IPS-NIHi11 (cell line): ENCODE data around the gene CISH.

Source experiments
- DNase-seq: peaks from one replicate; pipeline ENCODE4 v3.0.0; 2012; ENCODE audit warnings: mixed read lengths, low spot score

Gene CISH

DNA sequence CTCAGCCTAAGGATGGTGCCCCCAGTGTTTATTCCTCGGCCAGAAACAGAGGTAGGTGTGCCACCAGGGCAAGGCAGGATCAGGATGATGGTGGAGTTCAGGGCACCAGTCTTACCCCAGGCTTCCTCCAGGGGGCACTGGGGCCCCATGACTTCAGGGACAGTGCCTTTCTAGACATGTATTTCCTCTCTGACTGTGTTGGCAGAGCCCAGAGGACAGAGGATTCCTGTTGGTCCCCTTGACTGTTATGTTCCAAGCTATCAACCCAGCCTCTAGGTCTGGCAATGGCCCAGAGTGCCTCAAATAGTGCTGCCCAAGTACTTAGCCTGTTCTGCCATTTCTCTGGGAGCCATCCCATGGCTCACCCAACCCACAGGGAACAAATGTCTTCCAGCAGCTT, 39.4 kb downstream of the CISH start:
- DNase-seq = peak; percentile 79

DNA sequence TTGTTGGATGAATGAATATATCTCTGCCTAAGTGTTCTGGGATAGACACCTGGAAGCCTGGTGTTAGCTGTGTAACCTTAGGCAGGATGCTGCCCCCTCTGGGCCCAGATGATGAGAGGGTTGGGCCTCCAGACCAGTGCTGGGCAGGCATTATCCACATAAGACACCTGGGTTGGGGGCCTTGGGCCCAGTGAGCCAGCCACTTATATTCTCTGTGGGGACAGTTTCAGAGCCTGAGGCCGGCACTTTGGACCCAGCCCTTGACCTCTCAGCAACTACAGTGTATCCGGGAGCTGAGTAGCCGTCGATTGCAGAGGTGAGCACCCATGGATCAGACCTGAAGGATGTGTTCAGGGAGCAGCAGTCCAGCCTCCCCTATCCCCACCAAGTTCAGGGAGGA, 40.1 kb downstream of the CISH start:
- DNase-seq = no peak

DNA sequence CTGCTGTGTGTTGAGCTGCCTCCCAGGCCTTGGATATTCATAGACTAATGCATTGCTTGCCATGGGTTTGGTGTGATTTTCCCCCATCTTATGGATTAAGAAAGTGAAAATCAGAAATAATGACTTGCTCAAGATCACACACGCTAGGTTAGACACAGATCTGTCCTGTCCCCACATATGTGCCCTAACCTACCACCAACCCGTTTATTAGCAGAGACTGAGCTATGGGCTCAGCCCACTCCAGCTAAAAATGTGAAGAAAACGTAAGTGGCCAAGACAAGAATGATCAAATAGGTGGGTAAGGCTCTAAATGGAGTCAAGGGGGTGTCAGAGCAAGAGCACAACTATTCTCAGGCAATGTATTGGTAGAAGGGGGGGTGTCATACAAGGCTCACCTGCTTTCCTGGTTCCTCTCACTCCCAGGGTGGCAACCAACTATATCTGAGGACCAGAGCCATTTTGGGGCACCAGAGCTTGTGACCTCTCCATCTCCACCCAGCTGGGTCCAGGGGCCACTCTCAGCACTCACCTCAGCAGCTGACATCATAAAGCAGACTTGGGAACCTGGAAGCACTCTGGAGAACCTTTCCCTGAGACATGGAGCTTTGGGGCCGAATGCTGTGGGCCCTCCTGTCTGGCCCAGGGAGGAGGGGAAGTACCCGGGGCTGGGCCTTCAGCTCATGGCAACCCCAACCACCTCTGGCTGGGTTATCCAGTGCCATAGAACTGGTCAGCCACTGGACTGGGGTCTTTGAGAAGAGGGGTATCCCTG, 40.9 kb downstream of the CISH start:
- DNase-seq = no peak

DNA sequence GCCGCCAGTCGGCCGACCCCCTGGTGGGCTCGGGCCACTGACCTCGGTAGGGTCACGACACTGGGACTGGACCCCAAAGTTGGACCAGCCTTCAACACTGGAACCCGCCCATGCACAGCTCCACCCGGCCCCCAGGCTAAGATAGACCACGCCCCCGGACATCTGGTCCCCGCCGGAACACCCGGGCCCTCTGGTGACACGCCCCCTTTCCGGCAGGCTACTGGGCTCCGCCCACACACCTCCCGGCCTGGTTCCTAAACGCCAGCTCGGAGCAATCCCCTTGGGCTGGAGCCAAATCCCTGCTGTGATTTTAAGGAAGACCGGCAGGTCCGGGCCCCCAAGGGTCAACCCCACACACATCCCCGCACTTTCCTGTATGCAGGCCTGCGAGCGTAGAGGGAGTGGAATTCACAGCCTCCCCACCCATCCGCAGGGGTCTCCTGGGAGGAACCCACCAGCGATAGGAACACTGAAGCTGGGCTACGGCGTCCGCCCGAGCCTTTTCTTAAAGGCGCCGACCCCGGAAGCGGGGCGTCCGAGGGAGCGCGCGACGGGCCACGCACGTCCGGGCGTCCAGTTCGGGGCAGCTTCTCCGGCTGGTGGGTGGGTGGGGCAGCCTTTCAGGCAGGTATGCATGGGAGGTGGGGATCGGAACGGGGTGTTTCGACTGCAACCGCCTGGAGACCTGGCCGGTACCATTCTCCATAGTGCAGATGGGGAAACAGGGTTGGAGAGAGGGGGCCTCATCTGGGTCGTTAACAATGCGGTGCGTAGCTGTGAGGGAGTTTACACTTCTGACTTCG, 42.4 kb downstream of the CISH start, which contains the start of gene HEMK1:
TSS of gene HEMK1 (plus strand) at position 576 of the 803 bp plus-strand sequence. CDS start 1,583 bp downstream, outside the sequence.
- peak; percentile 100 for DNase-seq

DNA sequence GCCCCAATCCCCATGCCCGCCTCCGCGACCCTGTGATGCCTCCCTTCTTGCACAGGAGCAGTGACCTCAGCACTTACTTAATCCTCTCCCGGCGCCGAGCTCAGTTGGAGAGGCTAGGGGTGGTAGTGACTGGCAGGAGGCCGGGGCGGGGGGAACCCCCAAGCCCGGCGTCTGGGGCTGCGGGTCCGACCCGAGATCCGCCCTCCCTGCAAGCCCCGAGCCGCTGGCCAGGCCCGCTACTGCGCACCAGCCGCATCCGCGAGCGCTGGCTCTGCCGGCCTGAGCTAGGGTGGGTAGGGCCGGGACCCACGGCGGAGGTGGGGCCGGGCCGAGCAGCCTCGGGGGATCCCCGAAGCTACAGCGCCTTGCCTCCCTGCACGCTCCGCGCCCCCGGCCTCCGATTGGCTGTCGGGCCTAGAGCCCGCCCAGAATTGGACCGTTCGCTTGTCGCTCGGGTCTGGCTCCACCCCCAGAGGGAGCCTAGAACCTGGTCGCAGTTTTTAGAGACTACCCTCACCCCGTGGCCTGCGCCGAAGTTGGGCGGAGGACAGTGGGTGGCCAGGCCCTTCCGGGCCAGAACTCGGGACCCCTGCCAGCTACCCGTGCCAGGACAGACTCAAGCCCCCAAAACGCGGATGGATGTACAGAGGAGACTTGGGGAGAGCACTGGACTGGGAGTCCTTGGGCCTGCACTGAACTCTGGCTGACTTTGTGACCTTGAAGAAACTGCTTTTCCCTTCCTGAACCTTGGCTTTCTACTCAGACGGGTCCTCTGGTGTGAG, 44.0 kb downstream of the CISH start, which contains the start of gene C3orf18:
TSS of gene C3orf18 (minus strand) at position 362 of the 782 bp plus-strand sequence. CDS start 2,048 bp downstream, outside the sequence.
- peak; percentile 98 for DNase-seq

DNA sequence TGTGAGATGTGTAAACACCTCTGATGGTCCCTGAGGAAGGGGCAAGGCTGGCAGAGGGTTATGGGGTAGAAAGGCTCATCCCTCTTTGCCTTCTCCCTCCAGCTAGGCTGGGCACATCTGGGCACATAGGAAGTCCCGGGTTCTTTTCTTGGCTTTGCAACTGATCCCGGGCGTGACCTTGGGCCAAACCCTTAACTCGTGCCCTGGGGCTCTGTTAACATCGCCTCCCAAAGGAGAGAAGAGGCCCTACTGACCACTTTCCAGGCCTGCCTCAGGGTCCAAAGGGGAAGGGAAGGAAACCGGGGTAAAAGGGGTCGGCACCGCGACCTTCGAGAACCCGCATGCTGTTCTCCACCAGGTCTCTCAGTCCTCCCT, 44.6 kb downstream of the CISH start:
- no peak for DNase-seq

DNA sequence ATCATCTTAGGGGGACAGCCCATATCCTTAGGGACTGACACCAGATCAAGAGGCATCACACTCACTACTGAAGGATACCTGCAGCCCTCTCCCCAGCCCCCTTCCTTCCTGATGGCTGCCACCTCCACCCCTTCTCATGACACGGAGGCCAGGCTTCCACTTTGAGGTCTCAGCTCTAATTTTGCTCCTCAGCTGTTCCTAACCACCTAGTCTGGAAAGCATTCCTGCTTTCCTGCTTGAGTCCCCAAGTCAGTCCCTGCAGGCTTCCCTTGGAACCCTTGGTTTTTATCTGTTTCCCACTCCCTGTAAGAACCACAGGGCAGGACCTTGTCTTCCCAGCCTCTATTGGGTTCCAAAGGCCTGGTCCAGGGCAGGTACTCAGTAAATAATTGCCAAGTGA, 47.3 kb downstream of the CISH start:
- no peak for DNase-seq

DNA sequence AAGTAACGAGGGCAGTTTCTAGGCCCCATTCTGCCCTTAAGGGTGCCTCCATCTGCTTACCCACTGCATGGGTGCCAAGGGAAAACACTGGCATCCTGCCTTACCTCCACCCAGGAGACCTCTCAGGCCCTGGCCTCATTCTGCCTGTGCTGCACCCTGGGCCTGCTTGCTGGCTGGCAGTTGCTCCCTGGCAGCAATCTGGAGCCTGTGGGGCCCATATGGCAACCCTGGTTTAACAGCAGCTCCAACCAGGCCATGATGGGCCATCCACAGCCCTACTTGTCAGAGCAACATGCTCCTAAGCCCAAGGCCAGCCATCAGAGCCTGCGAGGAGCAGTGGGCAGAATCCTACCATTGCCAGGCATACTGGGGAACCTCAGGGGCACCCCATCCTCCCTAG, 47.7 kb downstream of the CISH start:
- no peak for DNase-seq

DNA sequence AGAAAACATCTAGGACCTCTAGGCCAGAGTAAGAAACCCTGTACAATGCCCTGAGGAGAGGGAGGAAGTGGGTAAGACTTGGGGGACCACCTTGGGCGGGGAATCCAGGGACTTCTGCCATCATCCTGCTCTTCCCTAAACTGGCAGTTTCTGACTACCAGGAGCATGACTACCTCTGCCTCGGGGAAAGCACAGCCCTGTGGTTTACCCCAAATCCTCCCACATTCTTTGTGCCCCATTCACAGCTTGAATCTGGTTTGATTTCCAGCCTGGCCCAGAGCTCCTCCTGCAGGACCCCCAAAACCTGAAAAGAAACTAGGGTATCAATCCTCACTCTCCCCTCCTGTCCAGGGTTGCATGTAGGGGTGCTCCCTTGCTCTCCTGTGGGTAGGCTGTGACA, 48.7 kb downstream of the CISH start:
- no peak for DNase-seq

DNA sequence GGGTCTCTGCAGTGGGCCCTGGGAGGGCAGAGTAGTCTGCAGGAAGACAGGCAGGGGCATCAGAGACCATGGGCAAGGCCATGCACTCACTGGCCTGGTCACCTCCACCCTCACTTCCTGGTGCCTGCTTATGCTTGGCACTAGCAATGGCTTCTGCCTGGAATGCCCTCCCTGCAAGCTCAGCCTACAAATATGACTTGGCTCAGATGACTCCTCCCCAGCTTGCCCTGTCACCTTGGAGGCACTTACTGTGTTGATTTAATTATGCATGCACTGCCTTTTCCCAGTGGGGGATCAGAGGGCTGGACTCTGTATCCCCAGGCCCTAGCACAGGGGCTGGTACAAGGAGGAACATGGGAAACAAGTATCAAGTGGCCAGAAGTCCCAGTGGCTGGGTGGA, 51.9 kb downstream of the CISH start:
- no peak for DNase-seq

DNA sequence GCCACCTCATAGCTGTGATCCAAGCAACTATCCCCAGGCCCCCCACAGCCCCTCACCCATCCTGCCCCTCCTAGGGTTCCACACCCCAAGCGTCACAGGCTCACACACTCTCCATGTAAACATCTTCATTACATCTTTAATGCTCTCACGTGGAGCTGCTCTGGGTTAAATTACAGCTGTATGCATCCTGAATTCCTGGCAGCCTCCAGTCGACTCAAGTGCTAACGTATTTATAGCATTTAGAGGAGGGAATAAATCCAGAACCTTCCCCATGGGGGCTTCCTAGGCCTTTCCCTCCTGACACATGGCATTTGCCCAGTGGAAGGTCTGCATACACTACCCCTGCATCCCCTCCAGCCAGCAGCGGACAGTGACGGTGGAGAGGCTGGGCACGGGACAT, 53.7 kb downstream of the CISH start:
- DNase-seq = no peak

DNA sequence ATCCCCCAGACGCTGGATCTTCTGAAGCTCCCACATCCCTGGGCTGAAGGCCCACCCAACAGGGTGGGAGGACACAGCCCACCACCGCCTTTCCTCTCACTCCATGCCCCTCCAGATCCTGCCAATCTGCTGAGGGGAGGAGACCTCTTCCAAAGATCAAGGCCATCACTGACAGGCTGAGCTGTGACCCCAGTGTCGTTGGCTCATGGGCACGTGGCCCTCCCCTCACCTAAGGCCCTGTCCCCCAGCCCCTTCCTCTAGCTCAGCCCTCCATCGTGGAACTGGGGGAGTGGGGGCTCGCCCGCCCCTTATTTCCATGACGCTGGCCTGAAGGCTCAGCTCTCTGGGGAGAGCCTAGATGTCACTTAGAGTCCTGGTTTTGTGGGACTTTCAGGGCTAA, 54.5 kb downstream of the CISH start:
- DNase-seq = no peak
